GM12878 (cell line): ENCODE measurements around the gene PITPNM3. TPM values are rescaled to one million over a fixed set of nuclear protein-coding genes. Genes with fewer than 3 reads are reported as not detected.

ENCODE experiments used
- ATAC-seq: fragments of 200-7000 bp; cut with Tn5 transposase; 3 replicates; pipeline ENCODE4 v1.9.1; 2020; ENCODE audit warnings: mild to moderate bottlenecking, moderate library complexity
- BruUV-seq: library from RNA; stranded (reverse); fragments of 400-500 nt; replicated peaks from 2 replicates; lab custom pipeline; 2021; lab: Mats Ljungman, UMichigan
- CTCF ChIA-PET: fragments of 300-600 bp; sonication (Branson Sonifier 250); formaldehyde crosslinking; extraction: SDS; loops from one replicate; lab custom pipeline; 2021; ENCODE audit warnings: inconsistent platforms; lab: Yijun Ruan, JAX
- POLR2A ChIA-PET: fragments of 350-600 bp; formaldehyde crosslinking; extraction: SDS; loops from one replicate; lab custom pipeline; 2021; ENCODE audit warnings: inconsistent platforms; lab: Charles Lee
- RAD21 ChIA-PET: fragments of 300-600 bp; sonication (Branson Sonifier 250); formaldehyde crosslinking; loops from one replicate; lab custom pipeline; 2023; ENCODE audit warnings: antibody characterized with exemption; ENCODE audit not compliant: unreplicated experiment; lab: Charles Lee
- SMC1A ChIA-PET: fragments of 300-600 bp; sonication (Branson Sonifier 250); formaldehyde crosslinking; loops from one replicate; lab custom pipeline; 2023; ENCODE audit not compliant: unreplicated experiment, uncharacterized antibody; lab: Charles Lee
- DNase-seq: peaks from one replicate; pipeline ENCODE4 v3.0.0-alpha.2; 2011; ENCODE audit warnings: low read depth, low spot score
- FAIRE-seq: peaks from 3 replicates; lab custom pipeline; 2011; peaks lifted over from hg19 to GRCh38; lab: Jason Lieb, UNC
- H2AFZ ChIP-seq: 2 replicates; pipeline ENCODE4 v1.6.0; 2011; ENCODE audit warnings: low read depth, low read length, control low read depth; ENCODE audit not compliant: control insufficient read depth
- H3K27ac ChIP-seq: 2 replicates; pipeline ENCODE4 v1.5.1; 2011; ENCODE audit warnings: control low read depth; ENCODE audit not compliant: control insufficient read depth, insufficient read depth
- H3K27me3 ChIP-seq, 2 experiments: replicated peaks in 1 of 2; 2 replicates each; pipeline versions ENCODE4 v1.6.0 to v1.6.1; 2011; ENCODE audit warnings: low read length in 1 of 2; ENCODE audit not compliant: control insufficient read depth in 2 of 2, insufficient read depth in 2 of 2
- H3K36me3 ChIP-seq, 2 experiments: 2 replicates each; pipeline ENCODE4 v1.5.1; 2011; ENCODE audit warnings: low read length in 1 of 2; ENCODE audit not compliant: control insufficient read depth in 2 of 2, insufficient read depth in 2 of 2
- H3K4me1 ChIP-seq: 2 replicates; pipeline ENCODE4 v1.6.1; 2011; ENCODE audit warnings: mild to moderate bottlenecking, low read length, moderate library complexity, mixed read lengths; ENCODE audit not compliant: control insufficient read depth, insufficient read depth
- H3K4me2 ChIP-seq: 2 replicates; pipeline ENCODE4 v1.6.0; 2011; ENCODE audit warnings: control low read depth; ENCODE audit not compliant: control insufficient read depth, insufficient read depth
- H3K4me3 ChIP-seq: fragments of 200-600 bp; sonication (generic); 2 replicates; pipeline ENCODE4 v1.5.1; 2016
- H3K79me2 ChIP-seq: 2 replicates; pipeline ENCODE4 v1.6.0; 2011; ENCODE audit warnings: low read length; ENCODE audit not compliant: control insufficient read depth, insufficient read depth
- H3K9ac ChIP-seq: 2 replicates; pipeline ENCODE4 v1.8.0; 2011; ENCODE audit warnings: low read length, control low read depth, mixed read lengths; ENCODE audit not compliant: control insufficient read depth, insufficient read depth
- H3K9me3 ChIP-seq: replicated peaks from 3 replicates; pipeline ENCODE4 v1.5.1; 2011; ENCODE audit warnings: mild to moderate bottlenecking, low read length; ENCODE audit not compliant: control insufficient read depth, insufficient read depth
- H4K20me1 ChIP-seq: 2 replicates; pipeline ENCODE4 v1.6.0; 2011; ENCODE audit not compliant: control insufficient read depth, insufficient read depth
- ASH2L ChIP-seq: fragments of 300-600, 200-600 bp; sonication (generic); IDR thresholded peaks from 2 replicates; pipeline ENCODE4 v1.6.1; 2017; ENCODE audit warnings: low read depth, mild to moderate bottlenecking, borderline replicate concordance
- CREM ChIP-seq: IDR thresholded peaks from 2 replicates; pipeline ENCODE4 v1.6.1; 2014; ENCODE audit warnings: antibody characterized with exemption, low read depth
- ESRRA ChIP-seq: IDR thresholded peaks from 2 replicates; pipeline ENCODE4 v1.6.1; 2012; ENCODE audit warnings: mild to moderate bottlenecking, low read length, improper control_type of control experiment
- KLF5 ChIP-seq: fragments of 450-650 bp; IDR thresholded peaks from 2 replicates; pipeline ENCODE4 v1.6.1; 2014; ENCODE audit warnings: mild to moderate bottlenecking; ENCODE audit not compliant: partially characterized antibody
- RB1 ChIP-seq: fragments of 450-650 bp; formaldehyde crosslinking; IDR thresholded peaks from 2 replicates; pipeline ENCODE4 v1.6.1; 2017; ENCODE audit warnings: mild to moderate bottlenecking, borderline replicate concordance
- RCOR1 ChIP-seq: conservative IDR thresholded peaks from 2 replicates; pipeline ENCODE4 v1.6.1; 2012; ENCODE audit warnings: low read depth, low read length, improper control_type of control experiment
- RELA ChIP-seq: fragments of 450-650 bp; IDR thresholded peaks from 2 replicates; pipeline ENCODE4 v1.8.0; 2014; ENCODE audit warnings: borderline replicate concordance; ENCODE audit not compliant: partially characterized antibody
- SIX5 ChIP-seq: IDR thresholded peaks from 2 replicates; pipeline ENCODE4 v1.6.1; 2011; ENCODE audit warnings: mild to moderate bottlenecking, low read depth, low read length, moderate library complexity; ENCODE audit not compliant: severe bottlenecking
- SP1 ChIP-seq: IDR thresholded peaks from one replicate; pipeline ENCODE4 v1.6.1; 2011; ENCODE audit warnings: low read depth, low read length
- ZBED1 ChIP-seq: IDR thresholded peaks from 2 replicates; pipeline ENCODE4 v1.6.1; 2016; ENCODE audit warnings: borderline replicate concordance
- WGBS: methylation state at CpG from one replicate; pipeline ENCODE4 v1.1.6; 2016; ENCODE audit warnings: low lambda C conversion rate; ENCODE audit not compliant: insufficient replicate concordance, insufficient coverage; ENCODE audit errors: missing lambda C conversion rate; 5-methylcytosine and 5-hydroxymethylcytosine counted together
- in situ Hi-C: fragments of 300-500 bp; cut with MboI; formaldehyde crosslinking; loops from 9 replicates; pipeline ENCODE4 v1.14.3; 2018; ENCODE audit warnings: mixed read lengths
- intact Hi-C: fragments of 100-400 bp; cut with micrococcal nuclease; formaldehyde crosslinking; loops from one replicate; pipeline ENCODE4 v1.14.2; 2022; ENCODE audit not compliant: unreplicated experiment
- polyA plus RNA-seq, 11 experiments: library from polyadenylated mRNA; depleted of rRNA in 4 of 11; unstranded in 6 of 11; stranded (reverse) in 5 of 11; fragments of >200 nt; fragmentation: Nextera tagmentation in 4 of 11; fragmentation: Illumina TruSeq in 1 of 11; extraction: Ambion mirVana in 4 of 11; extraction: Trizol in 1 of 11; gene quantifications; 1 replicate in 1 of 11; 2 replicates in 10 of 11; pipeline versions ENCODE4 v1.2.1 to v1.2.3, GENCODE V29; 2011 to 2016; ENCODE audit warnings: inconsistent platforms in 2 of 11, missing spikeins in 2 of 11, low read depth in 1 of 11
- total RNA-seq, 4 experiments: library from RNA; depleted of rRNA in 3 of 4; stranded (reverse); fragments of >200 nt in 3 of 4; fragmentation: Illumina TruSeq in 1 of 4; extraction: Trizol in 1 of 4; gene quantifications; 2 replicates each; pipeline versions ENCODE4 v1.2.1 to v1.2.3, GENCODE V29; 2013 to 2021
- TF ChIP-seq, protein P1 (sequence below): fragments of 450-650 bp; IDR thresholded peaks from 2 replicates; pipeline ENCODE4 v1.6.1; 2017; ENCODE audit warnings: mild to moderate bottlenecking, low read depth, inconsistent platforms; ENCODE audit not compliant: poor library complexity, severe bottlenecking
- TF ChIP-seq, protein P2 (sequence below): fragments of 450-650 bp; conservative IDR thresholded peaks from 2 replicates; pipeline ENCODE4 v1.6.1; 2017; ENCODE audit warnings: mild to moderate bottlenecking, moderate library complexity
- TF ChIP-seq, protein P3 (sequence below): fragments of 450-650 bp; IDR thresholded peaks from 2 replicates; pipeline ENCODE4 v1.6.1; 2017; ENCODE audit warnings: low read depth, mild to moderate bottlenecking, moderate library complexity
- TF ChIP-seq, protein P4 (sequence below): fragments of 450-650 bp; IDR thresholded peaks from 2 replicates; pipeline ENCODE4 v1.6.1; 2017; ENCODE audit warnings: antibody characterized with exemption, mild to moderate bottlenecking, moderate library complexity
- TF ChIP-seq, protein P5 (sequence below): IDR thresholded peaks from 2 replicates; pipeline ENCODE4 v1.6.1; 2011; ENCODE audit warnings: mild to moderate bottlenecking, low read depth, low read length, moderate library complexity; ENCODE audit not compliant: insufficient replicate concordance

The PITPNM3 gene
- total and polyA plus RNA-seq, 10 of the 15 experiments (the other 5 are each of a cell fraction or from before 2014, with no cell fraction given), result 0.02 to 0.49 (median 0.19) TPM; not detected in 1

DNA sequence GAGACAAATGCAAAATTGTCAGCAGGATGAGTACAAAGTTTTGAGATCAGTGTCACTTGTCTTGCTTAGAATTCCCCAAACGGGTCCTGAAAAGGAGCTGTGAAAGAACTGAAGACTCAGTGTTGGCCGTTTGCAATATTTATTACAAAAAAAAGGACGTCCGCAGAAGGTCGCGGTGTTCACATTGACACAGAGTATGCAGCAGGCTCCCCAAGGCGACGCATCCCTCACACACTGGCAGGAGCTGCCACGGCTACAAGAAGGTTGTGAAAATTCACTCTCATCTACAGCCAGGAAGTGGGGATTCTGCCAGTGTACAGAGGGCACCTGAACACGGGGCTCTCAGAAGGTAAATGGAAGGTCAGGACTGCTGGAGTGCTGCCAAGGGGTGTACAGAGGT is 147.6 kb downstream of the PITPNM3 start:
- Histone ChIP-seq H3K27me3 (no peaks in the 10 kb centered on the region; a peak in 1 of 4 replicates), H3K27ac (no peak overlapping the region), H2AFZ (no peak overlapping the region), H4K20me1 (no peaks in the 10 kb centered on the region), H3K4me1 (no peaks in the 10 kb centered on the region), H3K9ac (no peak overlapping the region), H3K4me2 (no peak overlapping the region), H3K79me2 (no peaks in the 10 kb centered on the region), H3K9me3 (no peaks in the 10 kb centered on the region), H3K36me3 (no peaks in the 10 kb centered on the region), H3K4me3 (no peak overlapping the region)
- 45% methylated on average over 10 of the region's 10 CpGs for WGBS
- DNase-seq, result no peak
- ATAC-seq, result no peak
- POLR2A ChIA-PET, result no interaction called here
- BruUV-seq, result no TSS peak
- RAD21 ChIA-PET, result no interaction called here
- SMC1A ChIA-PET, result no interaction called here
- no peak for FAIRE-seq
- in situ Hi-C loops, result loop anchor here (25.0 kb wide), 1 partner anchor 696 kb away; no protein-coding TSS in a partner anchor
- CTCF ChIA-PET, result interaction anchor here (1.1 kb wide), 1 partner anchor 815 kb away, joined by 3 read pairs; no protein-coding TSS in a partner anchor
- intact Hi-C loops, result no loop called here
- TF ChIP-seq ESRRA (no peak), CREM (no peak), RCOR1 (no peak), SIX5 (no peak), KLF5 (no peak), RB1 (no peak), ZBED1 (no peak), RELA (no peak), SP1 (no peak), ASH2L (no peak)
- TF ChIP-seq, protein P1, sequence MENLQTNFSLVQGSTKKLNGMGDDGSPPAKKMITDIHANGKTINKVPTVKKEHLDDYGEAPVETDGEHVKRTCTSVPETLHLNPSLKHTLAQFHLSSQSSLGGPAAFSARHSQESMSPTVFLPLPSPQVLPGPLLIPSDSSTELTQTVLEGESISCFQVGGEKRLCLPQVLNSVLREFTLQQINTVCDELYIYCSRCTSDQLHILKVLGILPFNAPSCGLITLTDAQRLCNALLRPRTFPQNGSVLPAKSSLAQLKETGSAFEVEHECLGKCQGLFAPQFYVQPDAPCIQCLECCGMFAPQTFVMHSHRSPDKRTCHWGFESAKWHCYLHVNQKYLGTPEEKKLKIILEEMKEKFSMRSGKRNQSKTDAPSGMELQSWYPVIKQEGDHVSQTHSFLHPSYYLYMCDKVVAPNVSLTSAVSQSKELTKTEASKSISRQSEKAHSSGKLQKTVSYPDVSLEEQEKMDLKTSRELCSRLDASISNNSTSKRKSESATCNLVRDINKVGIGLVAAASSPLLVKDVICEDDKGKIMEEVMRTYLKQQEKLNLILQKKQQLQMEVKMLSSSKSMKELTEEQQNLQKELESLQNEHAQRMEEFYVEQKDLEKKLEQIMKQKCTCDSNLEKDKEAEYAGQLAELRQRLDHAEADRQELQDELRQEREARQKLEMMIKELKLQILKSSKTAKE, result no peak
- TF ChIP-seq, protein P2, sequence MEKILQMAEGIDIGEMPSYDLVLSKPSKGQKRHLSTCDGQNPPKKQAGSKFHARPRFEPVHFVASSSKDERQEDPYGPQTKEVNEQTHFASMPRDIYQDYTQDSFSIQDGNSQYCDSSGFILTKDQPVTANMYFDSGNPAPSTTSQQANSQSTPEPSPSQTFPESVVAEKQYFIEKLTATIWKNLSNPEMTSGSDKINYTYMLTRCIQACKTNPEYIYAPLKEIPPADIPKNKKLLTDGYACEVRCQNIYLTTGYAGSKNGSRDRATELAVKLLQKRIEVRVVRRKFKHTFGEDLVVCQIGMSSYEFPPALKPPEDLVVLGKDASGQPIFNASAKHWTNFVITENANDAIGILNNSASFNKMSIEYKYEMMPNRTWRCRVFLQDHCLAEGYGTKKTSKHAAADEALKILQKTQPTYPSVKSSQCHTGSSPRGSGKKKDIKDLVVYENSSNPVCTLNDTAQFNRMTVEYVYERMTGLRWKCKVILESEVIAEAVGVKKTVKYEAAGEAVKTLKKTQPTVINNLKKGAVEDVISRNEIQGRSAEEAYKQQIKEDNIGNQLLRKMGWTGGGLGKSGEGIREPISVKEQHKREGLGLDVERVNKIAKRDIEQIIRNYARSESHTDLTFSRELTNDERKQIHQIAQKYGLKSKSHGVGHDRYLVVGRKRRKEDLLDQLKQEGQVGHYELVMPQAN, result no peak
- TF ChIP-seq, protein P3, sequence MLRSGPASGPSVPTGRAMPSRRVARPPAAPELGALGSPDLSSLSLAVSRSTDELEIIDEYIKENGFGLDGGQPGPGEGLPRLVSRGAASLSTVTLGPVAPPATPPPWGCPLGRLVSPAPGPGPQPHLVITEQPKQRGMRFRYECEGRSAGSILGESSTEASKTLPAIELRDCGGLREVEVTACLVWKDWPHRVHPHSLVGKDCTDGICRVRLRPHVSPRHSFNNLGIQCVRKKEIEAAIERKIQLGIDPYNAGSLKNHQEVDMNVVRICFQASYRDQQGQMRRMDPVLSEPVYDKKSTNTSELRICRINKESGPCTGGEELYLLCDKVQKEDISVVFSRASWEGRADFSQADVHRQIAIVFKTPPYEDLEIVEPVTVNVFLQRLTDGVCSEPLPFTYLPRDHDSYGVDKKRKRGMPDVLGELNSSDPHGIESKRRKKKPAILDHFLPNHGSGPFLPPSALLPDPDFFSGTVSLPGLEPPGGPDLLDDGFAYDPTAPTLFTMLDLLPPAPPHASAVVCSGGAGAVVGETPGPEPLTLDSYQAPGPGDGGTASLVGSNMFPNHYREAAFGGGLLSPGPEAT, result no peak
- TF ChIP-seq, protein P4, sequence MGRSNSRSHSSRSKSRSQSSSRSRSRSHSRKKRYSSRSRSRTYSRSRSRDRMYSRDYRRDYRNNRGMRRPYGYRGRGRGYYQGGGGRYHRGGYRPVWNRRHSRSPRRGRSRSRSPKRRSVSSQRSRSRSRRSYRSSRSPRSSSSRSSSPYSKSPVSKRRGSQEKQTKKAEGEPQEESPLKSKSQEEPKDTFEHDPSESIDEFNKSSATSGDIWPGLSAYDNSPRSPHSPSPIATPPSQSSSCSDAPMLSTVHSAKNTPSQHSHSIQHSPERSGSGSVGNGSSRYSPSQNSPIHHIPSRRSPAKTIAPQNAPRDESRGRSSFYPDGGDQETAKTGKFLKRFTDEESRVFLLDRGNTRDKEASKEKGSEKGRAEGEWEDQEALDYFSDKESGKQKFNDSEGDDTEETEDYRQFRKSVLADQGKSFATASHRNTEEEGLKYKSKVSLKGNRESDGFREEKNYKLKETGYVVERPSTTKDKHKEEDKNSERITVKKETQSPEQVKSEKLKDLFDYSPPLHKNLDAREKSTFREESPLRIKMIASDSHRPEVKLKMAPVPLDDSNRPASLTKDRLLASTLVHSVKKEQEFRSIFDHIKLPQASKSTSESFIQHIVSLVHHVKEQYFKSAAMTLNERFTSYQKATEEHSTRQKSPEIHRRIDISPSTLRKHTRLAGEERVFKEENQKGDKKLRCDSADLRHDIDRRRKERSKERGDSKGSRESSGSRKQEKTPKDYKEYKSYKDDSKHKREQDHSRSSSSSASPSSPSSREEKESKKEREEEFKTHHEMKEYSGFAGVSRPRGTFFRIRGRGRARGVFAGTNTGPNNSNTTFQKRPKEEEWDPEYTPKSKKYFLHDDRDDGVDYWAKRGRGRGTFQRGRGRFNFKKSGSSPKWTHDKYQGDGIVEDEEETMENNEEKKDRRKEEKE, result no peak
- TF ChIP-seq, protein P5, sequence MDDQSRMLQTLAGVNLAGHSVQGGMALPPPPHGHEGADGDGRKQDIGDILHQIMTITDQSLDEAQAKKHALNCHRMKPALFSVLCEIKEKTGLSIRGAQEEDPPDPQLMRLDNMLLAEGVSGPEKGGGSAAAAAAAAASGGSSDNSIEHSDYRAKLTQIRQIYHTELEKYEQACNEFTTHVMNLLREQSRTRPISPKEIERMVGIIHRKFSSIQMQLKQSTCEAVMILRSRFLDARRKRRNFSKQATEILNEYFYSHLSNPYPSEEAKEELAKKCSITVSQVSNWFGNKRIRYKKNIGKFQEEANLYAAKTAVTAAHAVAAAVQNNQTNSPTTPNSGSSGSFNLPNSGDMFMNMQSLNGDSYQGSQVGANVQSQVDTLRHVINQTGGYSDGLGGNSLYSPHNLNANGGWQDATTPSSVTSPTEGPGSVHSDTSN, result no peak
